Calu3 (cell line): ENCODE results near the gene CARD10. TPM values are rescaled to one million over a fixed set of nuclear protein-coding genes. Genes with fewer than 3 reads are reported as not detected.

Source experiments
- BruUV-seq: library from RNA; stranded (reverse); fragments of 400-500 nt; replicated peaks from 2 replicates; lab custom pipeline; 2021; lab: Mats Ljungman, UMichigan
- CTCF ChIA-PET: fragments of 300-600 bp; sonication (Branson Sonifier 250); formaldehyde crosslinking; loops from one replicate; lab custom pipeline; 2022; ENCODE audit warnings: antibody characterized with exemption; lab: Charles Lee
- DNase-seq: peaks from one replicate; pipeline ENCODE4 v3.0.0; 2022
- H3K27ac Mint-ChIP-seq: one replicate; pipeline ENCODE4 v1.8.0; 2022; ENCODE audit warnings: mixed read lengths; ENCODE audit not compliant: unreplicated experiment
- H3K27me3 Mint-ChIP-seq: one replicate; pipeline ENCODE4 v1.8.0; 2022; ENCODE audit warnings: mixed read lengths; ENCODE audit not compliant: unreplicated experiment
- H3K36me3 Mint-ChIP-seq: one replicate; pipeline ENCODE4 v1.8.0; 2022; ENCODE audit warnings: mild to moderate bottlenecking, moderate library complexity, mixed read lengths; ENCODE audit not compliant: insufficient read depth, unreplicated experiment
- H3K4me1 Mint-ChIP-seq: one replicate; pipeline ENCODE4 v1.8.0; 2022; ENCODE audit warnings: mild to moderate bottlenecking, low read depth, mixed read lengths; ENCODE audit not compliant: unreplicated experiment
- H3K4me3 Mint-ChIP-seq: one replicate; pipeline ENCODE4 v1.8.0; 2022; ENCODE audit warnings: mild to moderate bottlenecking, low read depth, moderate library complexity, mixed read lengths; ENCODE audit not compliant: unreplicated experiment
- H3K9me3 Mint-ChIP-seq: one replicate; pipeline ENCODE4 v1.8.0; 2022; ENCODE audit warnings: low read depth, mixed read lengths; ENCODE audit not compliant: unreplicated experiment
- CTCF ChIP-seq: fragments of 200-600 bp; IDR thresholded peaks from one replicate; pipeline ENCODE4 v1.8.0; 2022; ENCODE audit warnings: antibody characterized with exemption; ENCODE audit not compliant: unreplicated experiment
- intact Hi-C: fragments of 100-400 bp; cut with micrococcal nuclease; formaldehyde crosslinking; loops from one replicate; pipeline ENCODE4 v1.10.0; 2022; ENCODE audit not compliant: unreplicated experiment
- total RNA-seq: library from RNA; stranded (reverse); gene quantifications from 2 replicates; pipeline ENCODE4 v1.2.3, GENCODE V29; 2022

Gene CARD10
- total RNA-seq, 1 experiment from 2014 or later: 49.2 TPM

DNA sequence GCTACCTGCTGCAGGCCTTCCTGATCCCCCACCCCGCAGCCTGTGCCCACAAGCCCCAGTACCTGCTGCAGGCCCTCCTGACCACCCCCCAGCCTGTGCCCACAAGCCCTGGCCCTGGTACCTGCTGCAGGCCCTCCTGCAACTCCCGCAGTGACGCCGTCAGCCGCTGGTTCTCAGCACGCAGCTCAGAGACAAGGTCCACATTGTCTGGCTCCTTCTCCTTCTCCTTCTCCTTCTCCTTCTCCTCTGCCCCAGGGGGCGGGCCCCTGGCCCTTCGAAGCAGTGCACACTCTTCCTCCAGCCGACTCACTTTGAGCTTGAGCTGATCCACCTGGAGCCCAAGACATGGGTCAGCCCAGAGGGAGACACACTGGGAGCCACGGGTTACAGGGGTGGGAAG, 9.1 kb downstream of the CARD10 start:
- BruUV-seq: no TSS peak
- Mint-ChIP-seq H3K27me3 (no peaks in the 10 kb centered on the region), H3K4me1 (peaks cover 50% of the 10 kb centered on the region), H3K36me3 (peaks cover 73% of the 10 kb centered on the region), H3K4me3 (no peak overlapping the region), H3K9me3 (no peaks in the 10 kb centered on the region), H3K27ac (peak overlapping the region; percentile 98)
- CTCF ChIA-PET: no interaction called here
- intact Hi-C loops: no loop called here
- no peak for DNase-seq
- no peak for TF ChIP-seq CTCF

GRCh38 chr22:37509059-37509860, 10.0 kb downstream of the CARD10 start:
- CTCF ChIA-PET: interaction anchor here (0.9 kb wide), 1 partner anchor 58 kb away, joined by 3 read pairs; no protein-coding TSS in a partner anchor
- BruUV-seq: no TSS peak
- DNase-seq: no peak
- intact Hi-C loops: no loop called here
- H3K4me1 Mint-ChIP-seq: peaks cover 51% of the 10 kb centered on the region
- H3K27ac Mint-ChIP-seq: peak overlapping the region; percentile 75
- TF ChIP-seq CTCF: no peak
- peaks cover 72% of the 10 kb centered on the region for H3K36me3 Mint-ChIP-seq
- H3K4me3 Mint-ChIP-seq: peak overlapping the region; percentile 24
- H3K9me3 Mint-ChIP-seq: no peaks in the 10 kb centered on the region
- H3K27me3 Mint-ChIP-seq: no peaks in the 10 kb centered on the region

- peaks cover 56% of the 10 kb centered on the region for H3K4me1 Mint-ChIP-seq
- H3K9me3 Mint-ChIP-seq: no peaks in the 10 kb centered on the region
- H3K27ac Mint-ChIP-seq: peak overlapping the region; percentile 75
- intact Hi-C loops: no loop called here
- TF ChIP-seq CTCF: no peak
- DNase-seq: no peak
- no TSS peak for BruUV-seq
- peak overlapping the region; percentile 24 for H3K4me3 Mint-ChIP-seq
- CTCF ChIA-PET: no interaction called here
- no peaks in the 10 kb centered on the region for H3K27me3 Mint-ChIP-seq
- peaks cover 75% of the 10 kb centered on the region for H3K36me3 Mint-ChIP-seq
Observed at GRCh38 chr22:37508431-37508992, 10.7 kb downstream of the CARD10 start.

- TF ChIP-seq CTCF: no peak
- intact Hi-C loops: no loop called here
- CTCF ChIA-PET: no interaction called here
- Mint-ChIP-seq H3K4me3 (no peak overlapping the region), H3K27me3 (no peaks in the 10 kb centered on the region), H3K9me3 (no peaks in the 10 kb centered on the region), H3K27ac (no peak overlapping the region), H3K4me1 (peaks cover 60% of the 10 kb centered on the region), H3K36me3 (peaks cover 74% of the 10 kb centered on the region)
- BruUV-seq: no TSS peak
- DNase-seq: no peak
Observed at GRCh38 chr22:37507731-37508130, 11.5 kb downstream of the CARD10 start.
